GM19324 (cell line): ENCODE results near the gene RARRES2.
"Not testable (repeated sequence)": the region's sequence is repeated elsewhere in the genome, so short reads cannot be mapped to it uniquely, and the experiment has no call there.

ENCODE experiments used
- ATAC-seq: cut with Tn5 transposase; IDR thresholded peaks from one replicate; pipeline ENCODE4 v1.9.1; 2021; ENCODE audit warnings: mild to moderate bottlenecking, moderate library complexity; ENCODE audit not compliant: unreplicated experiment, low FRiP score

The RARRES2 gene

DNA sequence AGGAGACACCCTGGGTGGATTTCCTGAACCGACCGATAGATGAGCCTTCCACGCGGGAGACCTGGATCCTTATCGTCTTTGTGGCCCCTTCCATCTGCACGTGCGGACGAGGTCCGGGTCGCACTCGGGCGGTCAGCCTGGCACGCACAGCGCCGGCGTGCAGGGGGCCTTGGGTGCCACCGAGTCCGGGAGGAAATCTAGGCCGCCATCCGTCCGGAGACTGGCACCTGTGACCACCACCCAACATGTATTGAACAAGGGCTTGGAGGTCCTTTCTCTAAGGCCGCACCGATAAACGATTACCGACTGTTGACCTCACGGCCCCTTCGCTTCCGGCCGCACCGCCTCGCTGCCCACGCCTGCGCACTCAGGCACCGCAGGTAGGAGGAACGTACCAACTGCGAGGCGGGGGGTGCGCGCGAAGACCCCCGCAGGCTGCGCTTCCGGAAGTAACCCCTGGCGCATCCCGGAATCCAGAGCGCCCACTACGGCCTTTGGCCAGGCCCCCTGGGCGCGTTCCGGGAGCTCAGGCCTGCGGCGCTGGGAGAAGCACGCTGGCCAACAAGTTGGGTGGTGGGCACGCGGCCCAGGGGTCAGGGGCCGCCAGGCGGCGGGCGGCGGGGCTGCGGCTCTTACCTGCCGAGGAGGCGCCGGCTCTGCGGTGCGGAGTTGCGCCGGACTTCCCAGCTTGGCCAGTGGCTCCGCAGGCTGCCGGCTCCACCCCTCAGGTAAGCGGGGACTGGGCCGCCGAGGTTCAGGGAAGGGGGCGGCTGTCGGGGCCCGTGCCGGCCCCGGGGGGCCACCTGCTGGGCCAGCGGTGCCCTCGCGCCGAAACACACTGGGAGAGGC lies 18.4 kb downstream of the RARRES2 start, which contains the start of the genes ACTR3C and LRRC61:
TSS of gene ACTR3C (minus strand) at position 713 of the 849 bp plus-strand sequence. CDS start 28,249 bp downstream, outside the sequence.
TSS of gene LRRC61 (plus strand) at position 523 of the 849 bp plus-strand sequence. CDS start 13,507 bp downstream, outside the sequence.
- peak; percentile 67 for ATAC-seq

DNA sequence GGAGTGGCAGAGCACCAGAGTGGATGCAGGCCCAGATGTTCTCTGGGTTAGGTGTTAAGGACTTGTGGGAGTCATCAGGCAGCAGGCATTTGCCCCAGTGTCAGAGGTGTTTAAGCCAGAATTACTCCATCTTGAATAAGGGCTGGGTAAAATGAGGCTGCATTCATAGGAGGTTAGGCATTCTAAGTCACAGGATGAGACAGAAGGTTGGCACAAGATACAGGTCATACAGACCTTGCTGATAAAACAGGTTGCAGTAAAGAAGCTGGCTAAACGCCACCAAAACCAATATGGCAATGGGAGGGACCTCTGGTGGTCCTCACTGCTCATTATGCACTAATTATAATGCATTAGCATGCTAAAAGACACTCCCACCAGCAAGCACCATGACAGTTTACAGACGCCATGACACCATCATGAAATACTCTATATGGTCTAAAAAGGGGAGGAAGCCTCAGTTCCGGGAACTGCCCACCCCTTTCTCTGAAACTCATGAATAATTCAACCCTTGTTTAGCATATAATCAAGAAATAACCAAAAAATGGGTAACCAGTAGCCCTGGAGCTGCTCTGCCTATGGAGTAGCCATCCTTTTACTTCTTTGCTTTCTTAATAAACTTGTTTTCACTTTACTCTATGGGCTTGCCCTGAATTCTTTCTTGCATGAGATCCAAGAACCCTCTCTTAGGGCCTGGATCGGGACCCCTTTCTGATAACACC lies 19.2 kb downstream of the RARRES2 start:
- ATAC-seq: no peak

- no peak for ATAC-seq
Observed at GRCh38 chr7:150321788-150322113, 19.7 kb downstream of the RARRES2 start.

- ATAC-seq: no peak
Observed at GRCh38 chr7:150317748-150318444, 23.5 kb downstream of the RARRES2 start.

DNA sequence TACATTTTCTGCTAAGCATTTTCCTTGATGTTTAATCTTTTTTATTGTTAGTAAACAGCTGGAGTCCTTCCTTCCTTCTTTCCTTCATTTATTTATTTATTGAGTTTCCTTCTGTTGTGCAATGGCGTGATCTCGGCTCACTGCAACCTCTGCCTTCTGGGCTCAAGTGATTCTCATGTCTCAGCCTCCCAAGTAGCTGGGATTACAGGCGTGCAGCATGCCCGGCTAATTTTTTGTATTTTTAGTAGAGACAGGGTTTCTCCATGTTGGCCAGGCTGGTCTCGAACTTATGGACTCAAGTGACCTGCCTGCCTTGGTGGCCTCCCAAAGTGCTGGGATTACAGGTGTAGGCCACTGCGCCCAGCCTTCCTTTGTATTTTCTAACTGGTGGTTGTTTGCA lies 24.4 kb downstream of the RARRES2 start:
- not testable (repeated sequence) for ATAC-seq

- ATAC-seq: no peak
Observed at GRCh38 chr7:150314639-150315239, 26.7 kb downstream of the RARRES2 start.

DNA sequence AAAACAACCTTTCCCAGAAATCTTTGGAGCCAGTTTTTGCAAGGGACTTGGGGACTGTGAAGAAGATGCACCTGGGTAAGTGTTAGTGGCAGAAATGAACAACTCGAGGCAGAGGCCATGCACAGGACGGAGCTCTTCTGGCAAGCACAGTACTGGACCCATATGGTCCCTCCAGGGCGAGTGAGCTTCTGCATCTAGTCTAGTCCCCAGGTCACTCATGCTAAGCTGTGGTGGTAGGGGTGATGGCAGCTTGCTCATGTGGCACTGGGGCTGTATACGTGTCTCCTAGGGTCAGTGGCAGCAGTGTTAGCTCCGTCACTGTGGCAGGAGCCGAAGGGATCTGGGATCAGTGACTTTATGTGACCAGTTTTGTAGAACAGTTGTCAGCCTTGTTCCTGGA lies 27.6 kb downstream of the RARRES2 start:
- ATAC-seq: no peak

GRCh38 chr7:150313367-150313809 lies 28.0 kb downstream of the RARRES2 start:
- no peak for ATAC-seq

DNA sequence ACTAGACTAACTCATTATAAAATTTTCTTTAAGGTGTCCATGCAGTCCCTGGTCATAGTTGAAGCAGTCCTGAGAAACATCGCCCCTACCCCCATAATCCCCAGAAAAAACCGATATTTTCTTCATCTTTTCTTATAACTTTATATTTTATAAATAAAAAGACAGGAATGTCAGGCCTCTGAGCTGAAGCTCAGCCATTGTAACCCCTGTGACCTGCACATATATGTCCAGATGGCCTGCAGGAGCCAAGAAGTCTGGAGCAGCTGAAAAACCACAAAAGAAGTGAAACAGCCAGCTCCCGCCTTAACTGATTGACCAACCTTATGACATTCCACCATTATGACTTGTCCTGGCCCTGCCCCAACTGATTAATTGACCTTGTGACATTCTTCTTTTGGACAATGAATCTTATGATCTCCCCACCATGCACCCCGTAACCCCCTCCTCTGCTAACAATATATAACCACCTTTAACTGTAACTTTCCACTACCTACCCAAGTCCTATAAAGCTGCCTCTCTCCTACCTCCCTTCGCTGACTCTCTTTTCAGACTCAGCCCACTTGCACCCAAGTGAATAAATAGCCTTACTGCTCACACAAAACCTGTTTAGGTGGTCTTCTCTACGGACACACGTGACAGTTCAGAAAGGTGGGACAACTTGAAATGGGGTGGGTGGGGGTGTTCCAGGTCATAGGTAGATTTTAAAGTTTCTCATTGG lies 28.6 kb downstream of the RARRES2 start:
- not testable (repeated sequence) for ATAC-seq

DNA sequence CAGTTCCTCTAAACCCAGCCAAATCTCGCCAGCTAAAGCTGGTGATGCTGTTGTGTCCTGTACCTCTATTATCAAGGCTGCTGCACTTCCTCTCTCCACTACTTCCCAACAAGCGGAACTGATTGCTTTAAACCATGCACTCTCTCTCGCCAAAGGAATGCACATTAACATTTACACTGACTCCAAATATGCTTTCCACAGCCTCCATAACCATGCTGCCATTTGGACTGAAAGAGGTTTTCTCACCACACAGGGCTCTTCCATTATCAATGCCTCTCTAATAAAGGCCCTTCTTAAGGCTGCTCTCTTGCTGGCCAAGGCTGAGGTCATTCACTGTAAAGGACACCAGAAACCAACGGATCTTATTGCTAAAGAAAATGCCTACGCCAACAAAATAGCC lies 29.7 kb downstream of the RARRES2 start:
- ATAC-seq: no peak

DNA sequence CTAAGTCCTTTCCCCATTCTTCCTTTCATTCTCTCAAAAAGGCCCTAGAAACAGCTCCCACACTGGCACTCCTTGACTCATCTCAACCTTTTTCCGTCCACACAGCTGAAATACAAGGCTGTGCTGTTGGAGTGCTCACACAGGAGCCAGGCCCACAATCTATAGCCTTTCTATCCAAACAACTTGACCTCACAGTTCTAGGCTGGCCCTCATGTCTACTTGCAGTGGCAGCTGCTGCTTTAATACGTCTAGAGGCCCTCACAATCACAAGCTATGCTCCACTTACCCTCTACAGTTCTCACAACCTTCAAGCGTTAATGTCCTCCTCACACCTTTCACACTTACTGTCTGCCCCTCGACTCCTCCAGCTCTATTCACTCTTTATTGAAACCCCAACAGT lies 30.3 kb downstream of the RARRES2 start:
- no peak for ATAC-seq

GRCh38 chr7:150308575-150308974 lies 32.9 kb downstream of the RARRES2 start:
- ATAC-seq: no peak

- ATAC-seq: no peak
Observed at GRCh38 chr7:150307904-150308303, 33.5 kb downstream of the RARRES2 start.

GRCh38 chr7:150307129-150307528 lies 34.3 kb downstream of the RARRES2 start:
- ATAC-seq: no peak

- ATAC-seq: not testable (repeated sequence)
Observed at GRCh38 chr7:150306377-150306776, 35.1 kb downstream of the RARRES2 start.

GRCh38 chr7:150305903-150306284 lies 35.5 kb downstream of the RARRES2 start:
- ATAC-seq: not testable (repeated sequence)

GRCh38 chr7:150305259-150305902 lies 36.0 kb downstream of the RARRES2 start:
- ATAC-seq: not testable (repeated sequence)

- not testable (repeated sequence) for ATAC-seq
Observed at GRCh38 chr7:150304499-150305258, 36.8 kb downstream of the RARRES2 start.

DNA sequence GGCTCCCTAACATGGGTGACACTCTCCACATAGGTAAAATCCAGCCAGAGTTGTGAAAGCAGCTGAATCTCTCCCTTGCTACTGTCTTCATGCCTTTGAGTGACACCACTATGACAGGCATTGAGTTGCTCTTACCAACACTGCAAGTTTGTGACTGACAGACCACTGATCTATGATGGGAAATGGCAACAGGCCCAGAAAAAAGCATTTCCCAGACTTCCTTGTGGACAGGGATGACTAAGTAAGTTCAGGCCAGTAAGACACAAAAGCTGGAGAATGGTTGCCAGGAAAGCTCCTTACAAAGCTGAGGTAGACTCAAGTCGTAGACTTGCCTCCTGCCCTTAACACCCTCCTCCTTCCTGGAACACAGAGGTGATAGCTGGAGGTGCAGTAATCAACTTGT lies 38.5 kb downstream of the RARRES2 start:
- ATAC-seq: not testable (repeated sequence)
